ENCODE results near the gene OR7G2.

- no peak for TF ChIP-seq CTCF (IDR thresholded peaks at IDR 0.05)
- TF ChIP-seq ZFX (IDR thresholded peaks at IDR 0.05; ENCODE audit: borderline replicate concordance) = no peak
These were observed 45.4 kb downstream of the OR7G2 start for GRCh38 chr19:9061879-9062278.
